ENCODE results near the gene ZBTB45.

DNA sequence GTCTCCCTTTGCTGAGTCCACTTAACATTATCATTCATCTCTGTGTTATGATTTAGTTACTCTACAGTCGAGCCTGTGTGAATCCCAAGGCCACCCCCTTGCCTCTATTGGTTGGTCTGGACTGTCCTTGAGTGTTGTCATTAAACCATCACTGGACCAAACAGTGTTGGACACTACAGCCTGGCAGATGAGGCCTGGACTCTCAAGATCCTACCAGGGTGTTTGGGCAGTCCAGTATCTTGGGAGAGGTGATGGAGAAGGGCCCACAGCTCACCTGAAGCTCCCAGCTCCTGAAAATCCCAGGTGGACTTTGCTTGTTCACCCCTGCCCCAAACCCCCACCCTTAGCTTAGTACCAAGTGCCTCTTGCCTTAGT is 31.5 kb upstream of the ZBTB45 start:
- TF ChIP-seq, protein P1, sequence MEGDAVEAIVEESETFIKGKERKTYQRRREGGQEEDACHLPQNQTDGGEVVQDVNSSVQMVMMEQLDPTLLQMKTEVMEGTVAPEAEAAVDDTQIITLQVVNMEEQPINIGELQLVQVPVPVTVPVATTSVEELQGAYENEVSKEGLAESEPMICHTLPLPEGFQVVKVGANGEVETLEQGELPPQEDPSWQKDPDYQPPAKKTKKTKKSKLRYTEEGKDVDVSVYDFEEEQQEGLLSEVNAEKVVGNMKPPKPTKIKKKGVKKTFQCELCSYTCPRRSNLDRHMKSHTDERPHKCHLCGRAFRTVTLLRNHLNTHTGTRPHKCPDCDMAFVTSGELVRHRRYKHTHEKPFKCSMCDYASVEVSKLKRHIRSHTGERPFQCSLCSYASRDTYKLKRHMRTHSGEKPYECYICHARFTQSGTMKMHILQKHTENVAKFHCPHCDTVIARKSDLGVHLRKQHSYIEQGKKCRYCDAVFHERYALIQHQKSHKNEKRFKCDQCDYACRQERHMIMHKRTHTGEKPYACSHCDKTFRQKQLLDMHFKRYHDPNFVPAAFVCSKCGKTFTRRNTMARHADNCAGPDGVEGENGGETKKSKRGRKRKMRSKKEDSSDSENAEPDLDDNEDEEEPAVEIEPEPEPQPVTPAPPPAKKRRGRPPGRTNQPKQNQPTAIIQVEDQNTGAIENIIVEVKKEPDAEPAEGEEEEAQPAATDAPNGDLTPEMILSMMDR (IDR thresholded peaks at IDR 0.05) = no peak
- no peak for TF ChIP-seq POLR2A (IDR thresholded peaks at IDR 0.05)

Data from thyroid gland (tissue), 4 donors.